ENCODE data around the gene MRAS. TPM values are rescaled to one million over a fixed set of nuclear protein-coding genes. Genes with fewer than 3 reads are reported as not detected.

The MRAS gene
- total RNA-seq (106 TPM), polyA plus RNA-seq (ENCODE audit: insufficient read depth, low read depth, low replicate concordance) (30.9 TPM)
- long read RNA-seq, donor 1: 0 reads
- long read RNA-seq, donor 2, partial matches to known transcripts: 0 of 2 reads
- long read RNA-seq, donor 2, other reads (novel, unspliced or antisense): 0 of 2 reads
- long read RNA-seq, donor 3, partial matches to known transcripts: 0 of 2 reads
- long read RNA-seq, donor 3, other reads (novel, unspliced or antisense): 0 of 2 reads
- long read RNA-seq, donor 4, partial matches to known transcripts: 0 of 2 reads
- long read RNA-seq, donor 4, other reads (novel, unspliced or antisense): 0 of 2 reads
- long read RNA-seq, donor 5: 0 reads
- long read RNA-seq, donor 6: 0 reads
- long read RNA-seq, donor 7, full-length matches to known transcripts: 40 of 93 reads
- long read RNA-seq, donor 7, partial matches to known transcripts: 18 of 93 reads
- long read RNA-seq, donor 7, other reads (novel, unspliced or antisense): 35 of 93 reads
- long read RNA-seq, donor 8, partial matches to known transcripts: 0 of 1 reads
- long read RNA-seq, donor 8, other reads (novel, unspliced or antisense): 0 of 1 reads
- long read RNA-seq, donor 9, partial matches to known transcripts: 0 of 1 reads
- long read RNA-seq, donor 9, other reads (novel, unspliced or antisense): 0 of 1 reads
- long read RNA-seq, donor 10, partial matches to known transcripts: 0 of 2 reads
- long read RNA-seq, donor 10, other reads (novel, unspliced or antisense): 0 of 2 reads

- DNase-seq (peak; percentile 72 to 94 (median 84)), FAIRE-seq (no peak)
- Histone ChIP-seq H3K4me3 (ENCODE audit: low read length in 3 of 3) (peak within 1 kb of the TSS; percentile 39 to 89 (median 86)), H3K27ac (ENCODE audit: low read depth in 2 of 2, low read length in 2 of 2) (peak within 1 kb of the TSS; percentile 82 to 92), H3K9me3 (ENCODE audit: control insufficient read depth in 2 of 3, insufficient read depth in 1 of 3, low read length in 3 of 3) (no peaks in the 10 kb centered on the region), H3K27me3 (ENCODE audit: control insufficient read depth, insufficient read depth, low read length) (no peaks in the 10 kb centered on the region), H3K36me3 (ENCODE audit: control insufficient read depth in 2 of 3, insufficient read depth in 3 of 3, low read length in 3 of 3) (no peaks in the 10 kb centered on the region), H3K9ac (ENCODE audit: low read length in 3 of 3) (peak within 1 kb of the TSS; percentile 14 to 95 (median 76)), H3K4me1 (ENCODE audit: control insufficient read depth in 2 of 3, insufficient read depth in 2 of 3, low read depth in 1 of 3, low read length in 3 of 3) (peaks cover 0 to 17% (median 3%) of the 10 kb centered on the region in 3 donors)
- TF ChIP-seq, protein P1, sequence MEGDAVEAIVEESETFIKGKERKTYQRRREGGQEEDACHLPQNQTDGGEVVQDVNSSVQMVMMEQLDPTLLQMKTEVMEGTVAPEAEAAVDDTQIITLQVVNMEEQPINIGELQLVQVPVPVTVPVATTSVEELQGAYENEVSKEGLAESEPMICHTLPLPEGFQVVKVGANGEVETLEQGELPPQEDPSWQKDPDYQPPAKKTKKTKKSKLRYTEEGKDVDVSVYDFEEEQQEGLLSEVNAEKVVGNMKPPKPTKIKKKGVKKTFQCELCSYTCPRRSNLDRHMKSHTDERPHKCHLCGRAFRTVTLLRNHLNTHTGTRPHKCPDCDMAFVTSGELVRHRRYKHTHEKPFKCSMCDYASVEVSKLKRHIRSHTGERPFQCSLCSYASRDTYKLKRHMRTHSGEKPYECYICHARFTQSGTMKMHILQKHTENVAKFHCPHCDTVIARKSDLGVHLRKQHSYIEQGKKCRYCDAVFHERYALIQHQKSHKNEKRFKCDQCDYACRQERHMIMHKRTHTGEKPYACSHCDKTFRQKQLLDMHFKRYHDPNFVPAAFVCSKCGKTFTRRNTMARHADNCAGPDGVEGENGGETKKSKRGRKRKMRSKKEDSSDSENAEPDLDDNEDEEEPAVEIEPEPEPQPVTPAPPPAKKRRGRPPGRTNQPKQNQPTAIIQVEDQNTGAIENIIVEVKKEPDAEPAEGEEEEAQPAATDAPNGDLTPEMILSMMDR (IDR thresholded peaks at IDR 0.05; ENCODE audit: borderline replicate concordance, extremely low read depth, insufficient read depth): peak; percentile 23
- intact Hi-C loops (cut with DNase I): no loop called here
These were observed at the start of gene MRAS for GRCh38 chr3:138347960-138348753. MRAS (plus strand) TSS chr3:138348579; CDS start chr3:138372884, 24,305 bp downstream.

DNA sequence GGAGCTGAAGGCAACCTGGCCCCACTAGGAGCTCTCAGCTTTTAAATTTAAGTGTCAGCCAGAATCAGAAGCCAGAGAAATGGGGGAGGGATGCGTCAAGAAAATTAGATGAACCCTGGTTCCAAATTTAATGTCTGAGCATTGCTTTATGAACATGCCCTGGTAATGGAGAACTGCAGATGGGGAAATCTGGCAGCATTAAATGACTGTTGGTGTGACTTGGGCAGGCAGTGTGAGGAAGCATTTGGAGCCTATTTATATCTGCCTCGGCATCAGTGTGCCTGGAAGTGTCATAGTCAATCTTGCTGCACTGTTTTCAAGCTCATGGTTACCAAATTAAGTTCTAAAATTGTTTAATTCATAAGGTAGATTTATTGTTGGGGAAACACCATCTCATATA, 47.7 kb upstream of the MRAS start:
- intact Hi-C loops (cut with DNase I): no loop called here

DNA sequence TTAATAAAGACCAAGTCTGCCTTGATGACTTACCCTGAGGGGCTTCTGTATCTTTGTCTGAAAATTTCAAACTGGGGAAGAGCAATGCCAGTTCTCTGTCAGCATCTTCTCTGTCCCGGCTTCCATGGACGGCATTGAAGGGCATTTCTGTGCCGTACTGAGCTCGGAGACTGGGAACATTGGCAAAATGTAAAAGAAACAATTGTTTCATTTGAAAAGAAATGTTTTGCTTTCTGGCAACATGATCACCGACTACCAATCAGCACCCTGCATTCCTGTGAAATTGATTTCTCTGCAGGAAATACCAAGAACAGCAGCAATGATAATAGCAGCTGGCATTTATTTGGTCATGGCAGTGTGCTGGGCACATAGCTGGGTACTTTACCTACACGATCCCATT, 44.9 kb upstream of the MRAS start:
- no peaks in the 10 kb centered on the region for H3K4me1 ChIP-seq (ENCODE audit: control insufficient read depth in 2 of 3, insufficient read depth in 2 of 3, low read depth in 1 of 3, low read length in 3 of 3)
- DNase-seq (no peak), FAIRE-seq (no peak)
- no peaks in the 10 kb centered on the region for H3K36me3 ChIP-seq (ENCODE audit: control insufficient read depth in 2 of 3, insufficient read depth in 3 of 3, low read length in 3 of 3)
- H3K27ac ChIP-seq (ENCODE audit: low read depth in 2 of 2, low read length in 2 of 2): no peak overlapping the region
- no peak overlapping the region for H3K9ac ChIP-seq (ENCODE audit: low read length in 3 of 3)
- peaks cover 0 to 6% (median 5%) of the 10 kb centered on the region in 3 donors for H3K9me3 ChIP-seq (ENCODE audit: control insufficient read depth in 2 of 3, insufficient read depth in 1 of 3, low read length in 3 of 3)
- H3K4me3 ChIP-seq (ENCODE audit: low read length in 3 of 3): no peak overlapping the region
- no peaks in the 10 kb centered on the region for H3K27me3 ChIP-seq (ENCODE audit: control insufficient read depth, insufficient read depth, low read length)
- intact Hi-C loops (cut with DNase I): no loop called here
- TF ChIP-seq, protein P1 (IDR thresholded peaks at IDR 0.05; ENCODE audit: borderline replicate concordance, extremely low read depth, insufficient read depth): no peak

More for the DNA sequence above, 47.7 kb upstream of the MRAS start:
- no peaks in the 10 kb centered on the region for H3K27me3 ChIP-seq (ENCODE audit: control insufficient read depth, insufficient read depth, low read length)
- FAIRE-seq (no peak), DNase-seq (no peak)
- no peak overlapping the region for H3K4me3 ChIP-seq (ENCODE audit: low read length in 3 of 3)
- no peak overlapping the region for H3K9ac ChIP-seq (ENCODE audit: low read length in 3 of 3)
- H3K9me3 ChIP-seq (ENCODE audit: control insufficient read depth in 2 of 3, insufficient read depth in 1 of 3, low read length in 3 of 3): no peaks in the 10 kb centered on the region
- no peaks in the 10 kb centered on the region for H3K4me1 ChIP-seq (ENCODE audit: control insufficient read depth in 2 of 3, insufficient read depth in 2 of 3, low read depth in 1 of 3, low read length in 3 of 3)
- H3K36me3 ChIP-seq (ENCODE audit: control insufficient read depth in 2 of 3, insufficient read depth in 3 of 3, low read length in 3 of 3): peaks cover 0 to 3% (median 0%) of the 10 kb centered on the region in 3 donors
- TF ChIP-seq, protein P1 (IDR thresholded peaks at IDR 0.05; ENCODE audit: borderline replicate concordance, extremely low read depth, insufficient read depth): no peak
- no peak overlapping the region for H3K27ac ChIP-seq (ENCODE audit: low read depth in 2 of 2, low read length in 2 of 2)
